Hepatocyte (in vitro differentiated cells): ENCODE data around the gene PTPRE. TPM values are rescaled to one million over a fixed set of nuclear protein-coding genes. Genes with fewer than 3 reads are reported as not detected.
A peak's percentile ranks its signal among the peaks of the same experiment; 100 is the strongest.

Source experiments
- DNase-seq: peaks from one replicate; pipeline ENCODE4 v3.0.0-alpha.2; 2016; ENCODE audit warnings: low spot score
- H2AFZ ChIP-seq: fragments of 200-600 bp; sonication (generic); 2 replicates; pipeline ENCODE4 v1.6.0; 2016; ENCODE audit warnings: antibody characterized with exemption, mild to moderate bottlenecking
- H3K27ac ChIP-seq: fragments of 200-600 bp; sonication (generic); 2 replicates; pipeline ENCODE4 v1.5.1; 2016; ENCODE audit warnings: mild to moderate bottlenecking
- H3K27me3 ChIP-seq: fragments of 200-600 bp; sonication (generic); 2 replicates; pipeline ENCODE4 v1.6.1; 2016
- H3K36me3 ChIP-seq: fragments of 200-600 bp; sonication (generic); replicated peaks from 2 replicates; pipeline ENCODE4 v1.5.1; 2016; ENCODE audit warnings: low read depth; ENCODE audit not compliant: insufficient read depth
- H3K4me1 ChIP-seq: fragments of 200-600 bp; sonication (generic); 2 replicates; pipeline ENCODE4 v1.5.1; 2016; ENCODE audit warnings: mild to moderate bottlenecking, moderate library complexity; ENCODE audit not compliant: insufficient read depth
- H3K4me2 ChIP-seq: fragments of 200-600 bp; sonication (generic); 2 replicates; pipeline ENCODE4 v1.6.0; 2016
- H3K4me3 ChIP-seq: fragments of 200-600 bp; sonication (generic); 2 replicates; pipeline ENCODE4 v1.5.1; 2016; ENCODE audit warnings: mild to moderate bottlenecking
- H3K79me2 ChIP-seq: fragments of 200-600 bp; sonication (generic); 2 replicates; pipeline ENCODE4 v1.6.0; 2017; ENCODE audit warnings: mild to moderate bottlenecking
- H3K9me2 ChIP-seq: fragments of 200-600 bp; sonication (generic); replicated peaks from 2 replicates; pipeline ENCODE4 v1.6.0; 2017; ENCODE audit warnings: mild to moderate bottlenecking; ENCODE audit not compliant: insufficient read depth
- H3K9me3 ChIP-seq: fragments of 200-600 bp; sonication (generic); 2 replicates; pipeline ENCODE4 v1.5.1; 2016; ENCODE audit warnings: low read depth, mild to moderate bottlenecking
- H4K20me1 ChIP-seq: fragments of 200-600 bp; sonication (generic); 2 replicates; pipeline ENCODE4 v1.6.0; 2016; ENCODE audit warnings: mild to moderate bottlenecking; ENCODE audit not compliant: insufficient read depth, poor library complexity, severe bottlenecking
- CTCF ChIP-seq: fragments of 200-600 bp; sonication (generic); IDR thresholded peaks from 2 replicates; pipeline ENCODE4 v1.5.1; 2016; ENCODE audit warnings: antibody characterized with exemption, mild to moderate bottlenecking; ENCODE audit not compliant: poor library complexity
- EZH2 ChIP-seq: fragments of 200-600 bp; sonication (generic); IDR thresholded peaks from 2 replicates; pipeline ENCODE4 v1.6.1; 2016; ENCODE audit warnings: antibody characterized with exemption, mild to moderate bottlenecking, borderline replicate concordance
- EZH2phosphoT487 ChIP-seq: fragments of 200-600 bp; sonication (generic); IDR thresholded peaks from one replicate; pipeline ENCODE4 v1.6.1; 2018; ENCODE audit warnings: antibody characterized with exemption, mild to moderate bottlenecking, low read depth, moderate library complexity; ENCODE audit not compliant: unreplicated experiment, severe bottlenecking
- WGBS: methylation state at CpG from one replicate; pipeline ENCODE4 v1.1.6; 2016; ENCODE audit warnings: low lambda C conversion rate; ENCODE audit errors: missing lambda C conversion rate; 5-methylcytosine and 5-hydroxymethylcytosine counted together
- polyA plus RNA-seq: library from polyadenylated mRNA; unstranded; fragments of >200 nt; fragmentation: Nextera tagmentation; extraction: Ambion mirVana; gene quantifications from 2 replicates; pipeline ENCODE4 v1.2.1, GENCODE V29; 2016
- total RNA-seq: library from RNA; depleted of rRNA; stranded (reverse); fragments of >200 nt; gene quantifications from 2 replicates; pipeline ENCODE4 v1.2.3, GENCODE V29; 2014

Gene PTPRE
- total and polyA plus RNA-seq, 2 experiments from 2014 or later: 3.2 to 10.1 TPM

- Histone ChIP-seq H4K20me1 (no peaks in the 10 kb centered on the region), H2AFZ (peak within 1 kb of the TSS; percentile 51), H3K79me2 (peaks cover 42% of the 10 kb centered on the region), H3K4me1 (peaks cover 9% of the 10 kb centered on the region), H3K27me3 (no peaks in the 10 kb centered on the region), H3K27ac (no peak within 1 kb of the TSS), H3K4me2 (peak within 1 kb of the TSS; percentile 90), H3K9me3 (no peaks in the 10 kb centered on the region), H3K9me2 (no peaks in the 10 kb centered on the region), H3K36me3 (no peaks in the 10 kb centered on the region), H3K4me3 (peak within 1 kb of the TSS; percentile 82)
- no peak for TF ChIP-seq EZH2
- WGBS: 1% methylated on average over 50 of the region's 95 CpGs
- DNase-seq: peak; percentile 94
Measured at GRCh38 chr10:128125944-128126764, 219.3 kb downstream of the PTPRE start, which contains the start of gene MKI67. Gene MKI67, minus strand, starts transcription at chr10:128126423. Its CDS starts 756 bp downstream, at chr10:128125667.

GRCh38 chr10:128128582-128128981 is 221.7 kb downstream of the PTPRE start:
- H2AFZ ChIP-seq: no peak overlapping the region
- WGBS: 90% methylated on average over 6 of the region's 8 CpGs
- H3K9me3 ChIP-seq: no peaks in the 10 kb centered on the region
- DNase-seq: no peak
- no peaks in the 10 kb centered on the region for H3K36me3 ChIP-seq
- H3K9me2 ChIP-seq: no peaks in the 10 kb centered on the region
- H4K20me1 ChIP-seq: no peaks in the 10 kb centered on the region
- H3K4me1 ChIP-seq: peaks cover 9% of the 10 kb centered on the region
- H3K4me2 ChIP-seq: no peak overlapping the region
- no peak overlapping the region for H3K27ac ChIP-seq
- H3K4me3 ChIP-seq: no peak overlapping the region
- no peaks in the 10 kb centered on the region for H3K27me3 ChIP-seq
- no peak for TF ChIP-seq EZH2phosphoT487
- TF ChIP-seq EZH2: no peak
- no peak for TF ChIP-seq CTCF
- H3K79me2 ChIP-seq: peaks cover 22% of the 10 kb centered on the region

GRCh38 chr10:128130051-128130450 is 223.1 kb downstream of the PTPRE start:
- Histone ChIP-seq H3K79me2 (peaks cover 7% of the 10 kb centered on the region), H3K27ac (no peak overlapping the region), H3K9me3 (no peaks in the 10 kb centered on the region), H3K4me2 (no peak overlapping the region), H2AFZ (no peak overlapping the region), H3K4me3 (no peak overlapping the region), H3K4me1 (peaks cover 8% of the 10 kb centered on the region), H3K9me2 (no peaks in the 10 kb centered on the region), H3K27me3 (no peaks in the 10 kb centered on the region), H4K20me1 (no peaks in the 10 kb centered on the region), H3K36me3 (no peaks in the 10 kb centered on the region)
- no peak for TF ChIP-seq CTCF
- TF ChIP-seq EZH2: no peak
- TF ChIP-seq EZH2phosphoT487: no peak
- DNase-seq: no peak
- WGBS: 89% methylated on average over 1 of the region's 1 CpG

Other genes starting within 250 kb of the PTPRE start
- not detected in 2 replicates for gene FOXI2, start 169.9 kb upstream of the PTPRE start, total RNA-seq
- gene FOXI2, start 169.9 kb upstream of the PTPRE start, polyA plus RNA-seq: not detected in 2 replicates
- 49.0 and 52.8 TPM in 2 replicates for gene CLRN3, start 14.2 kb upstream of the PTPRE start, total RNA-seq
- gene CLRN3, start 14.2 kb upstream of the PTPRE start, polyA plus RNA-seq: 13.5 and 21.5 TPM in 2 replicates
- 9.1 and 13.1 TPM in 2 replicates for gene MKI67, start 219.3 kb downstream of the PTPRE start, total RNA-seq
- gene MKI67, start 219.3 kb downstream of the PTPRE start, polyA plus RNA-seq: 8.1 and 9.5 TPM in 2 replicates